OCI-LY7 (cell line): Measurements from ENCODE around the gene IGSF8. TPM values are rescaled to one million over a fixed set of nuclear protein-coding genes. Genes with fewer than 3 reads are reported as not detected.

Source experiments
- BruUV-seq: library from RNA; stranded (reverse); fragments of 400-500 nt; replicated peaks from 2 replicates; lab custom pipeline; 2021; lab: Mats Ljungman, UMichigan
- CTCF ChIA-PET: fragments of 300-600 bp; sonication (Branson Sonifier 250); formaldehyde crosslinking; loops from one replicate; lab custom pipeline; 2022; ENCODE audit warnings: antibody characterized with exemption; ENCODE audit not compliant: unreplicated experiment; lab: Charles Lee
- POLR2A ChIA-PET: fragments of 300-600 bp; sonication (Branson Sonifier 250); formaldehyde crosslinking; loops from one replicate; lab custom pipeline; 2022; ENCODE audit warnings: antibody characterized with exemption; lab: Charles Lee
- DNase-seq: peaks from one replicate; pipeline ENCODE4 v3.0.0-alpha.2; 2015; ENCODE audit warnings: low spot score
- H2AFZ ChIP-seq: fragments of 200-600 bp; sonication (generic), shearing (Covaris generic); 2 replicates; pipeline ENCODE4 v1.6.1; 2014; ENCODE audit warnings: mild to moderate bottlenecking, antibody characterized with exemption, low read length, moderate library complexity
- H3K27ac ChIP-seq: fragments of 200-600 bp; sonication (generic); 2 replicates; pipeline ENCODE4 v1.5.1; 2014; ENCODE audit warnings: mixed run types, low read depth, mild to moderate bottlenecking, moderate library complexity, low read length, inconsistent platforms; ENCODE audit not compliant: poor library complexity, severe bottlenecking
- H3K36me3 ChIP-seq: fragments of 200-600 bp; sonication (generic); 2 replicates; pipeline ENCODE4 v1.6.1; 2014; ENCODE audit warnings: mild to moderate bottlenecking, antibody characterized with exemption, low read length, moderate library complexity, mixed read lengths; ENCODE audit not compliant: insufficient read depth
- H3K4me1 ChIP-seq: fragments of 200-600 bp; sonication (generic); 2 replicates; pipeline ENCODE4 v1.5.1; 2014; ENCODE audit warnings: mild to moderate bottlenecking, low read length; ENCODE audit not compliant: insufficient read depth, poor library complexity, severe bottlenecking
- H3K4me2 ChIP-seq: fragments of 200-600 bp; sonication (generic); 2 replicates; pipeline ENCODE4 v1.6.1; 2014; ENCODE audit warnings: mild to moderate bottlenecking, low read length
- H3K4me3 ChIP-seq: fragments of 200-600 bp; sonication (generic); 2 replicates; pipeline ENCODE4 v1.5.1; 2014; ENCODE audit warnings: mild to moderate bottlenecking, low read depth, low read length; ENCODE audit not compliant: poor library complexity, severe bottlenecking
- H3K79me2 ChIP-seq: fragments of 200-600 bp; sonication (generic); 2 replicates; pipeline ENCODE4 v1.6.1; 2016; ENCODE audit warnings: low read depth, mild to moderate bottlenecking, low read length, moderate library complexity, mixed read lengths; ENCODE audit not compliant: insufficient read depth
- H3K9me2 ChIP-seq: fragments of 200-600 bp; sonication (generic); 2 replicates; pipeline ENCODE4 v1.6.1; 2016; ENCODE audit warnings: mild to moderate bottlenecking, low read length, mixed read lengths; ENCODE audit not compliant: insufficient read depth
- H3K9me3 ChIP-seq: fragments of 200-600 bp; sonication (generic); 2 replicates; pipeline ENCODE4 v1.6.1; 2014; ENCODE audit warnings: mild to moderate bottlenecking, mixed run types, low read length, mixed read lengths
- H4K20me1 ChIP-seq: fragments of 200-600 bp; sonication (generic); 2 replicates; pipeline ENCODE4 v1.6.1; 2014; ENCODE audit warnings: mild to moderate bottlenecking, antibody characterized with exemption, low read length, moderate library complexity, mixed read lengths; ENCODE audit not compliant: insufficient read depth
- EZH2phosphoT487 ChIP-seq: fragments of 200-600 bp; sonication (generic); IDR thresholded peaks from 2 replicates; pipeline ENCODE4 v1.6.1; 2018; ENCODE audit warnings: low read depth, borderline replicate concordance, mild to moderate bottlenecking, mixed run types, antibody characterized with exemption, low read length, moderate library complexity, mixed read lengths
- intact Hi-C: fragments of 100-400 bp; cut with micrococcal nuclease; formaldehyde crosslinking; loops from one replicate; pipeline ENCODE4 v1.10.0; 2022; ENCODE audit not compliant: unreplicated experiment
- total RNA-seq, 2 experiments: library from RNA; depleted of rRNA in 1 of 2; stranded (reverse); fragments of >200 nt in 1 of 2; shearing (Covaris generic) in 1 of 2; gene quantifications; 2 replicates each; pipeline ENCODE4 v1.2.3, GENCODE V29; 2014 to 2022
- TF ChIP-seq, protein P1 (sequence below): fragments of 200-600 bp; sonication (generic); conservative IDR thresholded peaks from 2 replicates; pipeline ENCODE4 v1.5.1; 2014; ENCODE audit warnings: mild to moderate bottlenecking, antibody characterized with exemption, low read length, moderate library complexity, mixed read lengths

The IGSF8 gene
- total RNA-seq, 2 experiments from 2014 or later = 18.7 to 28.7 TPM

DNA sequence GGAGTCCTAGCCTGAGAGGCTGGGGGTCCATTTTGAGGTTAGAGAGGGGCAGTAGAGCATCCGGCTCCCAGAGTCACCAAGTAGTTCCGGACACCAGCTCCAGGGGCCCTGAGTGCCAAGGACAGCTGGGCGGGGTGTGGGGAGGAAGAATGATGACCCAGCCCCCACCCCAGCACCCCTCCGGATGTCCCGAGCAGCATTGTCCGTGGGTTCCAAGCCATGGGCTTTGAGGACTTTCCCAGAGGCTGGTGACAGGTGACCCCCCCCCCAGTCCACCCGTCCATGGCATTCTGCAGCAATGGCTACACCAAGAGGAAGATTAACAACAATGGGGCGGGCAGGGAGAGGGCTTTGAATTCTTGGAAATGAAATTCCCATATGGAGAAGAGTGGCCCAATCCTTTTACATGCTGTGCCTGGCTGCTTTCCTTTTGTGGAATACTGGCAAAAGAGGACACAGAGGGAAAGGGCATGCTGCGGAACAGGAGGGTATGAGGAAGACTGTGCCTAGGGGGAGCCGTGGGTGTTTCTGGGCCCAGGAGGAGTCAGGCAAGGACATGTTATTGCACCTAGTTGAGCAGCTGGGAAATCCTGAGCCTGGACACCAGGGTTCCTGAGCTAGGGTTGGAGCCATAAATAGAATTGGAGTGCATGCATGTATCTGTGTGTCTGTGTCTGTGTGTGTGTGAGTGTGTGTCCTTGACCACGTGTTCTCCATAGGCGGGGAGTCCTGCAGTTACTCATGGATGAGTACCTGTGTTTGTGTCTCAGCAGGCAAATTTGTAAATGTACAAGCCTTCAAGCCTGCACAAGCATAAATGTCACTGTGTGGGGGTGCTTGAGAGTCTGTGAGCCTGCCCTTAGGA, 18.1 kb upstream of the IGSF8 start:
- no peaks in the 10 kb centered on the region for H3K36me3 ChIP-seq
- TF ChIP-seq EZH2phosphoT487 = no peak
- TF ChIP-seq, protein P1, sequence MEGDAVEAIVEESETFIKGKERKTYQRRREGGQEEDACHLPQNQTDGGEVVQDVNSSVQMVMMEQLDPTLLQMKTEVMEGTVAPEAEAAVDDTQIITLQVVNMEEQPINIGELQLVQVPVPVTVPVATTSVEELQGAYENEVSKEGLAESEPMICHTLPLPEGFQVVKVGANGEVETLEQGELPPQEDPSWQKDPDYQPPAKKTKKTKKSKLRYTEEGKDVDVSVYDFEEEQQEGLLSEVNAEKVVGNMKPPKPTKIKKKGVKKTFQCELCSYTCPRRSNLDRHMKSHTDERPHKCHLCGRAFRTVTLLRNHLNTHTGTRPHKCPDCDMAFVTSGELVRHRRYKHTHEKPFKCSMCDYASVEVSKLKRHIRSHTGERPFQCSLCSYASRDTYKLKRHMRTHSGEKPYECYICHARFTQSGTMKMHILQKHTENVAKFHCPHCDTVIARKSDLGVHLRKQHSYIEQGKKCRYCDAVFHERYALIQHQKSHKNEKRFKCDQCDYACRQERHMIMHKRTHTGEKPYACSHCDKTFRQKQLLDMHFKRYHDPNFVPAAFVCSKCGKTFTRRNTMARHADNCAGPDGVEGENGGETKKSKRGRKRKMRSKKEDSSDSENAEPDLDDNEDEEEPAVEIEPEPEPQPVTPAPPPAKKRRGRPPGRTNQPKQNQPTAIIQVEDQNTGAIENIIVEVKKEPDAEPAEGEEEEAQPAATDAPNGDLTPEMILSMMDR = no peak
- no peaks in the 10 kb centered on the region for H4K20me1 ChIP-seq
- peaks cover 4% of the 10 kb centered on the region for H3K4me1 ChIP-seq
- no peak for DNase-seq
- H2AFZ ChIP-seq = no peak overlapping the region
- no peaks in the 10 kb centered on the region for H3K79me2 ChIP-seq
- H3K4me2 ChIP-seq = no peak overlapping the region
- ChIA-PET CTCF (no interaction called here), POLR2A (interaction anchor here (0.6 kb wide), 1 partner anchor 29 kb away, joined by 3 read pairs; no protein-coding TSS in a partner anchor)
- BruUV-seq = no TSS peak
- no peaks in the 10 kb centered on the region for H3K9me3 ChIP-seq
- H3K27ac ChIP-seq = no peak overlapping the region
- H3K9me2 ChIP-seq = no peaks in the 10 kb centered on the region
- H3K4me3 ChIP-seq = no peak overlapping the region
- intact Hi-C loops = no loop called here

DNA sequence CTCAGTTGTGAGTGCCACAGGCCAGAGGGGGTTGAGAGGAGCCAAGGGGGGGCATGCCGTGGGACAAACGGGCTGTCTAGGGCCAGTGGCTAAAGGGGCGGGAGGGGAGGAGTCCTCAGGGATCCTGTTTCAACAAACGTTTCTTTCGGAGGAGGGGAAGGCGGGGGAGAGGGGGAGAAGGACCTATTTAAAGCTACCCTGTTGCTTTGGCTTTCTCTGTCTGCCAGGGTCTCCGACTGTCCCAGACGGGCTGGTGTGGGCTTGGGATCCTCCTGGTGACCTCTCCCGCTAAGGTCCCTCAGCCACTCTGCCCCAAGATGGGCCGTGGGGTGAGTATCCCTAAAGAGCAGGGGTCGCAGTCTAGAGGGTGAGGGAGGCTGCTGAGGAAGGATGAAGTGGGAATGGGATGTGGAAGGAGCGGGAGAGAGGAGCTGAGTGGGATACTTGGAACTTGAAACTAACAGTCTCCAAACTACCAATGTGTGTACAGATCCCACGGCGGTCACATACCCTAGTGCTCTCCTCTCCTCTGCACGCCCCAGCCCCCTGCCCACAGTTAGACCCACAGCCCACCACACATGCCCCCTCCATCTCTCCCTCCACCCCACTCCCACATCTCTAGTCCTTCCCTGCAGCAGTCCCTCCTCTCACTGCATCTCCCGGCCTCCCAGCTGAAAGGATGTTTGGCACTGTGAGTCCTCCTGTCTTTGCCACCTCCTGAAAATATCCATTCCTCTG, 17.3 kb upstream of the IGSF8 start, which contains the start of gene ATP1A2:
Gene ATP1A2 (plus strand): TSS at position 215 of the 738 bp plus-strand sequence. CDS start 103 bp downstream, at position 318.
- no peak within 1 kb of the TSS for H3K4me2 ChIP-seq
- ChIA-PET POLR2A (interaction anchor here (0.6 kb wide), 1 partner anchor 30 kb away, joined by 3 read pairs; no protein-coding TSS in a partner anchor), CTCF (no interaction called here)
- H3K4me3 ChIP-seq = no peak within 1 kb of the TSS
- DNase-seq = no peak
- intact Hi-C loops = no loop called here
- BruUV-seq = no TSS peak
- no peaks in the 10 kb centered on the region for H3K9me2 ChIP-seq
- H2AFZ ChIP-seq = no peak within 1 kb of the TSS
- H3K4me1 ChIP-seq = peaks cover 4% of the 10 kb centered on the region
- H3K79me2 ChIP-seq = no peaks in the 10 kb centered on the region
- H3K27ac ChIP-seq = no peak within 1 kb of the TSS
- no peaks in the 10 kb centered on the region for H3K9me3 ChIP-seq
- H4K20me1 ChIP-seq = no peaks in the 10 kb centered on the region
- no peak for TF ChIP-seq EZH2phosphoT487
- TF ChIP-seq, protein P1 = no peak
- H3K36me3 ChIP-seq = no peaks in the 10 kb centered on the region
